Keratinocyte (primary cell): ENCODE data around the gene SMIM20.

Experiments
- EZH2 ChIP-seq: IDR thresholded peaks from one replicate; pipeline ENCODE4 v1.6.1; 2012; ENCODE audit warnings: inconsistent platforms, mild to moderate bottlenecking, low read length, moderate library complexity
- TF ChIP-seq, protein P1 (sequence below), 3 experiments: IDR thresholded peaks in 1 of 3; conservative IDR thresholded peaks in 1 of 3; optimal IDR thresholded peaks in 1 of 3; 2 replicates in 2 of 3; 3 replicates in 1 of 3; pipeline versions ENCODE3 to v1.5.1; 2011; ENCODE audit warnings: low read length in 3 of 3, mild to moderate bottlenecking in 3 of 3, moderate library complexity in 2 of 3, control low read depth in 1 of 3, inconsistent platforms in 1 of 3; ENCODE audit not compliant: insufficient read depth in 2 of 3; ENCODE audit errors: extremely low read depth in 1 of 3

DNA sequence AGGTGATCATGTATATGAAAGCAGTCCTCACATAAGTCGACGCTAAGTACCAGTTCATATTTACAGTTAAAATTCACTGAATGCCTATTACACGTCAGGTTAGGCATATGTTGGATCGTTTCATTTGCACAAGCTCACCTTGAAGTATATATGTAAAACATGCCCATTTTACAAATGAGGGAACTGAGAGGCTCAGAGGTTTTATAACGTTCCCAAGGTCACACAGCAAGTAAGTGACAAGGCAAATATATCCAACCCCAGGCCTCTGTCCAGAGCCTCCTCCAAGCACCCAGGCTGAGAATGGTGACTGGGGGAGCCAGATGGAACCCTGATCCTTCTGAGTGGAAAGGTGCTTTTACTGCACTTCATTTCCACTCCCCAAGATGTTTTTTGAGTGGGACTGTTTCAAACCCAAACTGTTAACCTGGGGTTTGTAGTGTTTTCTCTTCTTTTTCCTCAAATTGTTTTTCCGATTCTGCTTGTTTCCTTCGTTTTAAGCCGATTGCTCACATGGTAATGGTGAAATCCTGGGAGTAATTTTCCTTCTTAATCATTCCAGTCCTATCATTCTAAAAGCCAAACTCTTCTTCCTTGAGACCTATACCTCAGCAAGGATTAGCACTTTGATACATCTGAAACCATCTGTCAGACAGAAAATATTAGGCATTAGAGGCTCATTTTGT, 791 bp downstream of the SMIM20 start:
- TF ChIP-seq, protein P1, sequence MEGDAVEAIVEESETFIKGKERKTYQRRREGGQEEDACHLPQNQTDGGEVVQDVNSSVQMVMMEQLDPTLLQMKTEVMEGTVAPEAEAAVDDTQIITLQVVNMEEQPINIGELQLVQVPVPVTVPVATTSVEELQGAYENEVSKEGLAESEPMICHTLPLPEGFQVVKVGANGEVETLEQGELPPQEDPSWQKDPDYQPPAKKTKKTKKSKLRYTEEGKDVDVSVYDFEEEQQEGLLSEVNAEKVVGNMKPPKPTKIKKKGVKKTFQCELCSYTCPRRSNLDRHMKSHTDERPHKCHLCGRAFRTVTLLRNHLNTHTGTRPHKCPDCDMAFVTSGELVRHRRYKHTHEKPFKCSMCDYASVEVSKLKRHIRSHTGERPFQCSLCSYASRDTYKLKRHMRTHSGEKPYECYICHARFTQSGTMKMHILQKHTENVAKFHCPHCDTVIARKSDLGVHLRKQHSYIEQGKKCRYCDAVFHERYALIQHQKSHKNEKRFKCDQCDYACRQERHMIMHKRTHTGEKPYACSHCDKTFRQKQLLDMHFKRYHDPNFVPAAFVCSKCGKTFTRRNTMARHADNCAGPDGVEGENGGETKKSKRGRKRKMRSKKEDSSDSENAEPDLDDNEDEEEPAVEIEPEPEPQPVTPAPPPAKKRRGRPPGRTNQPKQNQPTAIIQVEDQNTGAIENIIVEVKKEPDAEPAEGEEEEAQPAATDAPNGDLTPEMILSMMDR (optimal IDR thresholded peaks at IDR 0.05 in 1 of 3, IDR thresholded peaks at IDR 0.05 in 1 of 3, conservative IDR thresholded peaks at IDR 0.05 in 1 of 3; ENCODE audit: extremely low read depth in 1 of 3, insufficient read depth in 2 of 3, low read length in 3 of 3) = no peak
- TF ChIP-seq EZH2 = no peak
